Stomach (tissue), 4 donors: ENCODE measurements around the gene SETD1B.
"Not testable (repeated sequence)": the region's sequence is repeated elsewhere in the genome, so short reads cannot be mapped to it uniquely, and the experiment has no call there.

Experiments
- POLR2A ChIP-seq, 4 donors: fragments of 450-650 bp; IDR thresholded peaks; one replicate each; pipeline ENCODE4 v1.6.1; 2016; ENCODE audit warnings: antibody characterized with exemption in 4 of 4, control low read depth in 2 of 4, mild to moderate bottlenecking in 1 of 4, moderate library complexity in 1 of 4
- POLR2AphosphoS5 ChIP-seq, 3 donors: sonication (generic); formaldehyde crosslinking; IDR thresholded peaks; one replicate each; pipeline ENCODE4 v1.6.1; 2016; ENCODE audit warnings: antibody characterized with exemption in 3 of 3
- TF ChIP-seq, protein P1 (sequence below), 7 experiments: fragments of 450-650 bp in 4 of 7; fragments of 200-600 bp in 3 of 7; sonication (generic) in 3 of 7; IDR thresholded peaks; one replicate each; pipeline ENCODE4 v1.5.1; 2016 to 2019; ENCODE audit warnings: antibody characterized with exemption in 7 of 7, control low read depth in 2 of 7, mild to moderate bottlenecking in 1 of 7

DNA sequence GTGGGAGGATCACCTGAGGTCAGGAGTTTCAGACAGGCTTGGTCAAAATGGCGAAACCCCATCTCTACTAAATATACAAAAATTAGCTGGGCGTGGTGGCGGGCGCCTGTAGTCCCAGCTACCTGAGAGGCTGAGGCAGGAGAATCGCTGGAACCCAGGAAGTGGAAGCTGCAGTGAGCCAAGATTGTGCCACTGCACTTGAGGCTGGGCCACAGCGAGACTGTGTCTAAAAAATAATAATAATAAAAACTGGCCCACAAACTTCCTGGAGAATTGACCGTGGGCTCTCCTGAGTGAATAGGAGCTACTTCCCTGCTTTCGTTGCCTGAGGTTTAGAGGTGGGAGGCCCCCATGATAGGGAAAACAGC is 72.3 kb downstream of the SETD1B start:
- TF ChIP-seq POLR2A, POLR2AphosphoS5 (IDR thresholded peaks at IDR 0.05): not testable (repeated sequence)
- TF ChIP-seq, protein P1, sequence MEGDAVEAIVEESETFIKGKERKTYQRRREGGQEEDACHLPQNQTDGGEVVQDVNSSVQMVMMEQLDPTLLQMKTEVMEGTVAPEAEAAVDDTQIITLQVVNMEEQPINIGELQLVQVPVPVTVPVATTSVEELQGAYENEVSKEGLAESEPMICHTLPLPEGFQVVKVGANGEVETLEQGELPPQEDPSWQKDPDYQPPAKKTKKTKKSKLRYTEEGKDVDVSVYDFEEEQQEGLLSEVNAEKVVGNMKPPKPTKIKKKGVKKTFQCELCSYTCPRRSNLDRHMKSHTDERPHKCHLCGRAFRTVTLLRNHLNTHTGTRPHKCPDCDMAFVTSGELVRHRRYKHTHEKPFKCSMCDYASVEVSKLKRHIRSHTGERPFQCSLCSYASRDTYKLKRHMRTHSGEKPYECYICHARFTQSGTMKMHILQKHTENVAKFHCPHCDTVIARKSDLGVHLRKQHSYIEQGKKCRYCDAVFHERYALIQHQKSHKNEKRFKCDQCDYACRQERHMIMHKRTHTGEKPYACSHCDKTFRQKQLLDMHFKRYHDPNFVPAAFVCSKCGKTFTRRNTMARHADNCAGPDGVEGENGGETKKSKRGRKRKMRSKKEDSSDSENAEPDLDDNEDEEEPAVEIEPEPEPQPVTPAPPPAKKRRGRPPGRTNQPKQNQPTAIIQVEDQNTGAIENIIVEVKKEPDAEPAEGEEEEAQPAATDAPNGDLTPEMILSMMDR (IDR thresholded peaks at IDR 0.05): not testable (repeated sequence)
